ENCODE results near the gene MED12L.

DNA sequence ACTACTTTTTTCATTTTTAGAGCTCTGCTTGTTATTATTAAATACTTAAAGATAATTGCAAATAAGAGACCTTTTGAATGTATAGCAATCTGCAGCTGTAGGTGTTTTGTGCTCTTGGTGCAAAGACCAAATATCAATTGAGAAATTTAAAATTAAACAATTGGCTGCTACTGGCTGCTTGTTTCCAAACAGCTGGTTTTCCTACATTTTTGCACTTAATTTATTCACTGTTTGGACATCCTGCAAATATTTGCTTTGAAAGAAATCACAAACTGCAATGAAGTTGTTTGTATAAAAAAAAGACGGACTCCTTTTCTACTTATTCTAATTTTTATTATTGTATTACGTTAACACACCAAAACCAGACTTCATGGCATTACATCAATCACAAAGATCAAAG, 35.6 kb downstream of the MED12L start:
- TF ChIP-seq SIN3A (IDR thresholded peaks at IDR 0.05; ENCODE audit: borderline replicate concordance, insufficient read depth, low read length) (no peak), POLR2AphosphoS5 (IDR thresholded peaks at IDR 0.05; ENCODE audit: low read depth, low read length) (no peak), TAF1 (IDR thresholded peaks at IDR 0.05; ENCODE audit: borderline replicate concordance, insufficient read depth, low read length) (no peak), FOXP2 (optimal IDR thresholded peaks at IDR 0.05; ENCODE audit: borderline replicate concordance, extremely low read depth, extremely low read length, insufficient read depth) (no peak)
- TF ChIP-seq, protein P1, sequence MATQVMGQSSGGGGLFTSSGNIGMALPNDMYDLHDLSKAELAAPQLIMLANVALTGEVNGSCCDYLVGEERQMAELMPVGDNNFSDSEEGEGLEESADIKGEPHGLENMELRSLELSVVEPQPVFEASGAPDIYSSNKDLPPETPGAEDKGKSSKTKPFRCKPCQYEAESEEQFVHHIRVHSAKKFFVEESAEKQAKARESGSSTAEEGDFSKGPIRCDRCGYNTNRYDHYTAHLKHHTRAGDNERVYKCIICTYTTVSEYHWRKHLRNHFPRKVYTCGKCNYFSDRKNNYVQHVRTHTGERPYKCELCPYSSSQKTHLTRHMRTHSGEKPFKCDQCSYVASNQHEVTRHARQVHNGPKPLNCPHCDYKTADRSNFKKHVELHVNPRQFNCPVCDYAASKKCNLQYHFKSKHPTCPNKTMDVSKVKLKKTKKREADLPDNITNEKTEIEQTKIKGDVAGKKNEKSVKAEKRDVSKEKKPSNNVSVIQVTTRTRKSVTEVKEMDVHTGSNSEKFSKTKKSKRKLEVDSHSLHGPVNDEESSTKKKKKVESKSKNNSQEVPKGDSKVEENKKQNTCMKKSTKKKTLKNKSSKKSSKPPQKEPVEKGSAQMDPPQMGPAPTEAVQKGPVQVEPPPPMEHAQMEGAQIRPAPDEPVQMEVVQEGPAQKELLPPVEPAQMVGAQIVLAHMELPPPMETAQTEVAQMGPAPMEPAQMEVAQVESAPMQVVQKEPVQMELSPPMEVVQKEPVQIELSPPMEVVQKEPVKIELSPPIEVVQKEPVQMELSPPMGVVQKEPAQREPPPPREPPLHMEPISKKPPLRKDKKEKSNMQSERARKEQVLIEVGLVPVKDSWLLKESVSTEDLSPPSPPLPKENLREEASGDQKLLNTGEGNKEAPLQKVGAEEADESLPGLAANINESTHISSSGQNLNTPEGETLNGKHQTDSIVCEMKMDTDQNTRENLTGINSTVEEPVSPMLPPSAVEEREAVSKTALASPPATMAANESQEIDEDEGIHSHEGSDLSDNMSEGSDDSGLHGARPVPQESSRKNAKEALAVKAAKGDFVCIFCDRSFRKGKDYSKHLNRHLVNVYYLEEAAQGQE (IDR thresholded peaks at IDR 0.05; ENCODE audit: insufficient read depth in 1 of 2, low read depth in 2 of 2, low read length in 2 of 2): no peak
